Thoracic aorta (tissue), 2 donors: Measurements from ENCODE around the gene RGS17. TPM values are rescaled to one million over a fixed set of nuclear protein-coding genes. Genes with fewer than 3 reads are reported as not detected.

ENCODE experiments used
- ATAC-seq: fragments of 150-250 bp; one replicate; pipeline ENCODE4 v1.8.0; 2017; ENCODE audit warnings: low read depth; ENCODE audit not compliant: insufficient number of reproducible peaks, low FRiP score
- DNase-seq: peaks from one replicate; pipeline ENCODE4 v3.0.0-alpha.2; 2020; ENCODE audit warnings: low spot score
- H3K27ac ChIP-seq, 2 donors: fragments of 200-600 bp; sonication (generic); 1 replicate in 1 of 2; 2 replicates in 1 of 2; pipeline ENCODE4 v1.5.1; 2016; ENCODE audit warnings: mild to moderate bottlenecking in 2 of 2, moderate library complexity in 2 of 2
- H3K27me3 ChIP-seq: fragments of 200-600 bp; sonication (generic); replicated peaks from 2 replicates; pipeline ENCODE4 v1.6.0; 2016; ENCODE audit warnings: mild to moderate bottlenecking; ENCODE audit not compliant: insufficient read depth
- H3K36me3 ChIP-seq: fragments of 200-600 bp; sonication (generic); one replicate; pipeline ENCODE4 v1.5.1; 2016
- H3K4me1 ChIP-seq, 2 donors: fragments of 200-600 bp; sonication (generic); 1 replicate in 1 of 2; 2 replicates in 1 of 2; pipeline versions ENCODE4 v1.5.1 to v1.6.0; 2016; ENCODE audit warnings: low read depth in 2 of 2, mild to moderate bottlenecking in 1 of 2; ENCODE audit not compliant: control insufficient read depth in 1 of 2
- H3K4me3 ChIP-seq: fragments of 200-600 bp; sonication (generic); 2 replicates; pipeline ENCODE4 v1.5.1; 2016; ENCODE audit warnings: mild to moderate bottlenecking
- H3K9me3 ChIP-seq: fragments of 200-600 bp; sonication (generic); 2 replicates; pipeline ENCODE4 v1.5.1; 2016
- total RNA-seq, 2 donors: library from RNA; depleted of rRNA; stranded (reverse); fragments of >200 nt; gene quantifications; one replicate each; pipeline versions ENCODE4 v1.1.0 to v1.2.3, GENCODE V29; 2016
- TF ChIP-seq, protein P1 (sequence below): fragments of 200-600 bp; sonication (generic); IDR thresholded peaks from one replicate; pipeline ENCODE4 v1.5.1; 2019; ENCODE audit warnings: antibody characterized with exemption

The RGS17 gene
- total RNA-seq, 2 donors from 2014 or later, result 3.4 to 3.7 TPM

DNA sequence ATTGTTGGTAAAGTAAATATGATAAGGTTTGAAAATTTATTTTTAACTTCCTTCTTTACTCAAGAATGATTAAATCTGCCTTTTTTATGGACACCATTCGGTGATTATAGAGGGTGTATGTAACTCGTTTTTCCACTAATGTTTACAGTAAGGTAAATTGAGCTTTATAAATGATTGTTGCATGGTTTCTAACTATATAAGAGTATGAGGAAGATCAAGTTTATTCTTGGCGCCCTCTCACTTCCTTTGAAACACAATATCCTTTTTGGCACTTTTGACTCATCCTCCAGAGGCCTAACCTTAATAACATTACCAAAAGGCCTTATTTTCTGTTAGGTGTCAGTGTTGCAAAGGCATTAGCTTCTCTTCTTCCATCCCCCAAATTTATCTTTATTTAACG, 86.8 kb downstream of the RGS17 start:
- ATAC-seq, result no peak
- H3K4me1 ChIP-seq, result peaks cover 0 to 15% of the 10 kb centered on the region in 2 donors
- H3K27ac ChIP-seq, result no peak overlapping the region
- H3K27me3 ChIP-seq, result no peaks in the 10 kb centered on the region
- H3K9me3 ChIP-seq, result no peaks in the 10 kb centered on the region
- no peak overlapping the region for H3K4me3 ChIP-seq
- TF ChIP-seq, protein P1, sequence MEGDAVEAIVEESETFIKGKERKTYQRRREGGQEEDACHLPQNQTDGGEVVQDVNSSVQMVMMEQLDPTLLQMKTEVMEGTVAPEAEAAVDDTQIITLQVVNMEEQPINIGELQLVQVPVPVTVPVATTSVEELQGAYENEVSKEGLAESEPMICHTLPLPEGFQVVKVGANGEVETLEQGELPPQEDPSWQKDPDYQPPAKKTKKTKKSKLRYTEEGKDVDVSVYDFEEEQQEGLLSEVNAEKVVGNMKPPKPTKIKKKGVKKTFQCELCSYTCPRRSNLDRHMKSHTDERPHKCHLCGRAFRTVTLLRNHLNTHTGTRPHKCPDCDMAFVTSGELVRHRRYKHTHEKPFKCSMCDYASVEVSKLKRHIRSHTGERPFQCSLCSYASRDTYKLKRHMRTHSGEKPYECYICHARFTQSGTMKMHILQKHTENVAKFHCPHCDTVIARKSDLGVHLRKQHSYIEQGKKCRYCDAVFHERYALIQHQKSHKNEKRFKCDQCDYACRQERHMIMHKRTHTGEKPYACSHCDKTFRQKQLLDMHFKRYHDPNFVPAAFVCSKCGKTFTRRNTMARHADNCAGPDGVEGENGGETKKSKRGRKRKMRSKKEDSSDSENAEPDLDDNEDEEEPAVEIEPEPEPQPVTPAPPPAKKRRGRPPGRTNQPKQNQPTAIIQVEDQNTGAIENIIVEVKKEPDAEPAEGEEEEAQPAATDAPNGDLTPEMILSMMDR, result no peak
- DNase-seq, result no peak
- H3K36me3 ChIP-seq, result no peaks in the 10 kb centered on the region

DNA sequence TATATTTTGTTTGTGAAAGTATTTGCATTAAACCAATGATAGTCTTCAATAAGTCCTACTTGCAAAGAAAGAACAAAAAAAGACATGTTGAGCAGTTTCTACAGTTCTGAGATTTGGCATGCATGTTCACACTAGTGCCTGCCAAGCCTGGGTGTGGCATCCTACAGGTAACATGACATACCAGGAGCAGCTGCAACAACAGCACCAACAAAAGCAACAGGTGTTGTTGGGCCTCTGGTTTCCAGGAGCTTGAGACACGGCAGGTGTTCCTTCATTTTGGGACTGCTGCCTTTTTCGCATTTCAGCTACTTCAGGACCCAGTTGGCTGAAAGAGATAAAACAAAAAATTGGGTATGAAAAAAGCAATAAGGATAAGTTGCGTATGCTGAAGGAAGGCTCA, 87.4 kb downstream of the RGS17 start:
- Histone ChIP-seq H3K27me3 (no peaks in the 10 kb centered on the region), H3K36me3 (no peaks in the 10 kb centered on the region), H3K4me3 (no peak overlapping the region), H3K9me3 (no peaks in the 10 kb centered on the region), H3K4me1 (peaks cover 0 to 21% of the 10 kb centered on the region in 2 donors), H3K27ac (no peak overlapping the region)
- TF ChIP-seq, protein P1, result no peak
- ATAC-seq, result no peak
- no peak for DNase-seq

DNA sequence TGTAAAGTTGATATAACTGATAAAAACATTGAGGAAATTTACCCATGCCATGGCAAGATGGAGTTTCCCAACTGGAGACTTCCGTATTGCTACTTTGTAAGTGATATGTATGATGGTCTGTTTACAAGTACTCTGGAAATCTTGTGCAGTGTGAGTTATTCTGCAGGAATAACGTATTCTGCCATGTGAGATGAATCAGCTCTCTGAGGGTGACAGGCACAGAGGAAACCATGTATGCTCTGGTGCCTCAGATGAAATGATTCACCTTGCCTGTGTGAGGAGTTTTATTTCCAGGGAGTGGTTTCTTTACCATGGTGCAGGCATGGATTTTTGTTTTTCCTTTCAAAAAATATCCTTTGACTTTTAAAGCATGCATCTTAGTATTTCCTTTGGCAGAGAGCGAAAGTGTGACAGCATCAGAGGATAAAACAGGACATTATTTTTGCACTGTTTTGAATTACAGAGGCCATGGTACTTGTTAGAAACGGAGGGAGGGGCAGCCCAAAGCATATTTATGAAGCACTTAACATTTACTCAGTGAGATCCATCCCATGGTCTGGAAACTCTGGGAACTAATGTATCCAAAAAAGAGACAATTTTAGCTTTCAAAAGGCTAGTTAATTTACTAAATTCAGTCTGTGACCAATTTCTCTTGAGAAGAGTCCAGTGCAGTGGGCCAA, 92.6 kb downstream of the RGS17 start:
- peak overlapping the region; percentile 22 for H3K4me3 ChIP-seq
- peak; percentile 29 for ATAC-seq
- no peaks in the 10 kb centered on the region for H3K36me3 ChIP-seq
- peaks cover 0 to 31% of the 10 kb centered on the region in 2 donors for H3K4me1 ChIP-seq
- peak overlapping the region; percentile 69 to 73 for H3K27ac ChIP-seq
- DNase-seq, result no peak
- TF ChIP-seq, protein P1, result no peak
- H3K27me3 ChIP-seq, result no peaks in the 10 kb centered on the region
- H3K9me3 ChIP-seq, result no peaks in the 10 kb centered on the region

DNA sequence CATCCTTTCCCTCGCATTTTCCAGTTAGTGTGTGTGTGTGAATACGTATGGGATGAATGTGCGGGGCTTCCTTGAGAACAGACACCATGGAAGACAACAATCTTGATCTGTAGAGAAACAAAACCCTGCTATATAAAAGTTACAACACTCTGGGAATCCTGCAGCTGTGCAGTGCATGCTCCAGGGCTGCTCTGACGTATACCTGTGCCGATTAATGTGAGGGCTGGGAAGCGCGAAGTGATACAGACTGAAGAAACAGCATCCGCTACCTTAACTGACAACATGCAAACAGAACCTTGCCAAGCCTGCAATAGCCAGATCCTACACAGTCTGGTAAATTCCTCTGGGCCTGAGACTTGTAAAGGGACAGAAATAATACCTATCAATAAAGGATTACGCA, 96.9 kb downstream of the RGS17 start:
- DNase-seq (no peak), ATAC-seq (no peak)
- H3K27me3 ChIP-seq, result no peaks in the 10 kb centered on the region
- no peak overlapping the region for H3K4me3 ChIP-seq
- no peak overlapping the region for H3K27ac ChIP-seq
- TF ChIP-seq, protein P1, result no peak
- H3K4me1 ChIP-seq, result peaks cover 0 to 28% of the 10 kb centered on the region in 2 donors
- H3K36me3 ChIP-seq, result no peaks in the 10 kb centered on the region
- no peaks in the 10 kb centered on the region for H3K9me3 ChIP-seq

DNA sequence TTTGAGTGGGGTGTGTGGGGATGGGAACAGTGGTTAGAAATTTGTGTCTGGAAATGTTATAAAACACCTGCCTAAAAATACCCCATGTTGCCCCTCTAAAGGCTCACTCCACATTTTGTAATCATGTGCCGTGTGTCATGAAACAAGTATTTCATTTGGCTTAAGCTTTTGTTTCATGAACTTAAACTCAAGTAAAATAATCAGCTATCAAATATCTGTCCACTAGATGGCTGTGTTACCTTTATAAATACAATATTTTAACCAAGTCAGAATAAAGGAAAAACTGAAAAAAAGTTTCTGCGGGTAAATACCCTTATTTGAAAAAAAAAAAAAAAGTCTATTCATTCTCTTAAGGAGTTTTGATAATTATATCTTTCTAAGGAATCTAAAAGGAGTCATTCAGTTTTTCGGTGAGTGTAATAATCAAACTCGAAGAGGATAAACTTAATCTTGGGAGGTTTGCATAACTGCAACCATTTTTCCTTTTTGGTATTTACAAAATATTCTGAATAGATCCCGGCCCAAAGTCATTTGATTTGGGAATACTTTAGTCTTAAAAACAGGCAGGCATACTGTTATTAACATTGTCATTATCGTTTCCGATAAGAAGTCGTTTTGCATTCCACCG, 98.7 kb downstream of the RGS17 start:
- TF ChIP-seq, protein P1, result peak; percentile 57
- H3K27ac ChIP-seq, result peak overlapping the region in 1 of 2 donors; percentile 33
- DNase-seq (no peak), ATAC-seq (peak; percentile 62)
- H3K4me1 ChIP-seq, result peaks cover 0 to 11% of the 10 kb centered on the region in 2 donors
- H3K27me3 ChIP-seq, result no peaks in the 10 kb centered on the region
- no peaks in the 10 kb centered on the region for H3K36me3 ChIP-seq
- peak overlapping the region; percentile 52 for H3K4me3 ChIP-seq
- no peaks in the 10 kb centered on the region for H3K9me3 ChIP-seq
